ENCODE measurements around the gene ELFN1. TPM values are rescaled to one million over a fixed set of nuclear protein-coding genes. Genes with fewer than 3 reads are reported as not detected.
A peak's percentile ranks its signal among the peaks of the same experiment; 100 is the strongest.

ELFN1 gene
- total RNA-seq, 3 donors from 2014 or later, result 0.26 to 0.44 (median 0.41) TPM

- Histone ChIP-seq H3K4me3 (no peak overlapping the region), H3K36me3 (ENCODE audit: low read depth) (no peaks in the 10 kb centered on the region), H3K9me3 (no peaks in the 10 kb centered on the region), H3K4me1 (ENCODE audit: low read depth) (peaks cover 23% of the 10 kb centered on the region)
- TF ChIP-seq CTCF (IDR thresholded peaks at IDR 0.05), result peak; percentile 20
- intact Hi-C loops (cut with DNase I, micrococcal nuclease), result no loop called here
- DNase-seq (peak; percentile 45 to 68 (median 68)), ATAC-seq (peak; percentile 30)
Observed at GRCh38 chr7:1664711-1665548, 5.1 kb upstream of the ELFN1 start.

- no peaks in the 10 kb centered on the region for H3K9me3 ChIP-seq
- no peaks in the 10 kb centered on the region for H3K36me3 ChIP-seq (ENCODE audit: low read depth)
- intact Hi-C loops (cut with DNase I, micrococcal nuclease), result no loop called here
- DNase-seq (peak in 2 of 3 donors; percentile 27 to 46), ATAC-seq (no peak)
- TF ChIP-seq CTCF (IDR thresholded peaks at IDR 0.05), result no peak
- peaks cover 27% of the 10 kb centered on the region for H3K4me1 ChIP-seq (ENCODE audit: low read depth)
- H3K4me3 ChIP-seq, result no peak overlapping the region
Observed at GRCh38 chr7:1665549-1666316, 4.3 kb upstream of the ELFN1 start.

GRCh38 chr7:1666317-1666822 lies 3.7 kb upstream of the ELFN1 start:
- Histone ChIP-seq H3K4me1 (ENCODE audit: low read depth) (peaks cover 27% of the 10 kb centered on the region), H3K4me3 (no peak overlapping the region), H3K9me3 (no peaks in the 10 kb centered on the region), H3K36me3 (ENCODE audit: low read depth) (no peaks in the 10 kb centered on the region)
- DNase-seq (peak in 1 of 3 donors; percentile 18), ATAC-seq (no peak)
- intact Hi-C loops (cut with DNase I, micrococcal nuclease), result no loop called here
- TF ChIP-seq CTCF (IDR thresholded peaks at IDR 0.05), result no peak

- Histone ChIP-seq H3K9me3 (no peaks in the 10 kb centered on the region), H3K36me3 (ENCODE audit: low read depth) (no peaks in the 10 kb centered on the region), H3K4me3 (no peak overlapping the region), H3K4me1 (ENCODE audit: low read depth) (peaks cover 27% of the 10 kb centered on the region)
- peak in 2 of 3 donors; percentile 24 to 35 for DNase-seq
- no peak for TF ChIP-seq CTCF (IDR thresholded peaks at IDR 0.05)
- no peak for ATAC-seq
- intact Hi-C loops (cut with DNase I, micrococcal nuclease), result no loop called here
Observed at GRCh38 chr7:1666823-1667565, 3.1 kb upstream of the ELFN1 start.
